SJSA1 (cell line): ENCODE results near the gene PLSCR1. TPM values are rescaled to one million over a fixed set of nuclear protein-coding genes. Genes with fewer than 3 reads are reported as not detected.

Experiments used
- DNase-seq, 2 experiments: peaks; one replicate each; pipeline ENCODE4 v3.0.0-alpha.2; 2015 to 2020; ENCODE audit warnings: low spot score in 2 of 2, low read depth in 1 of 2
- H3K27ac ChIP-seq: fragments of 250-450 bp; sonication (Bioruptor Pico); 2 replicates; pipeline ENCODE4 v1.5.1; 2020; ENCODE audit warnings: mild to moderate bottlenecking, moderate library complexity
- H3K27me3 ChIP-seq: fragments of 250-450 bp; sonication (Bioruptor Pico); replicated peaks from 2 replicates; pipeline ENCODE4 v1.5.1; 2020; ENCODE audit warnings: mild to moderate bottlenecking, moderate library complexity
- H3K36me3 ChIP-seq: fragments of 250-450 bp; sonication (Bioruptor Pico); 2 replicates; pipeline ENCODE4 v1.5.1; 2020; ENCODE audit warnings: mild to moderate bottlenecking
- H3K4me1 ChIP-seq: fragments of 250-450 bp; sonication (Bioruptor Pico); replicated peaks from 2 replicates; pipeline ENCODE4 v1.6.1; 2021; ENCODE audit warnings: mild to moderate bottlenecking
- H3K4me3 ChIP-seq: fragments of 250-450 bp; sonication (Bioruptor Pico); 2 replicates; pipeline ENCODE4 v1.5.1; 2020; ENCODE audit warnings: mild to moderate bottlenecking
- H3K9me3 ChIP-seq: fragments of 250-450 bp; sonication (Bioruptor Pico); replicated peaks from 2 replicates; pipeline ENCODE4 v1.5.1; 2020; ENCODE audit warnings: mild to moderate bottlenecking
- total RNA-seq: library from RNA; depleted of rRNA; stranded (reverse); fragments of >200 nt; shearing (Covaris generic); gene quantifications from 2 replicates; pipeline ENCODE4 v1.2.3, GENCODE V29; 2014

The PLSCR1 gene
- total RNA-seq, 1 experiment from 2014 or later, result 90.4 TPM

DNA sequence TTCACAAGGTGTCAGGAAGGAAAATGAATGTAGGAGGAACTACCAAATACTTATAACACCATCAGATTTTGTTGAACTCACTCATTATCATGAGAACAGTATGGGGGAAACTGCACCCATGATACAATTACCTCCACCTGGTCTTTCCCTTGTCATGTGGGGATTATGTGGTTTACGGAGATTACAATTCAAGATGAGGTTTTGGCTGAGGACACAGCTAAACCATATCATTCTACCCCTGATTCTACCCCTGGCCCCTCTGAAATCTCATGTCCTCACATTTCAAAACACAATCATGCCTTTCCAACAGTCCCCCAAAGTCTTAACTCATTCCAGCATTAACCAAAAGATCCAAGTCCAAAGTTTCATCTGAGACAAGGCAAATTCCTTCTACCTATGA, 17.1 kb upstream of the PLSCR1 start:
- Histone ChIP-seq H3K4me1 (no peaks in the 10 kb centered on the region), H3K36me3 (no peaks in the 10 kb centered on the region), H3K27ac (no peak overlapping the region), H3K4me3 (no peak overlapping the region), H3K27me3 (no peaks in the 10 kb centered on the region), H3K9me3 (no peaks in the 10 kb centered on the region)
- DNase-seq, result no peak

DNA sequence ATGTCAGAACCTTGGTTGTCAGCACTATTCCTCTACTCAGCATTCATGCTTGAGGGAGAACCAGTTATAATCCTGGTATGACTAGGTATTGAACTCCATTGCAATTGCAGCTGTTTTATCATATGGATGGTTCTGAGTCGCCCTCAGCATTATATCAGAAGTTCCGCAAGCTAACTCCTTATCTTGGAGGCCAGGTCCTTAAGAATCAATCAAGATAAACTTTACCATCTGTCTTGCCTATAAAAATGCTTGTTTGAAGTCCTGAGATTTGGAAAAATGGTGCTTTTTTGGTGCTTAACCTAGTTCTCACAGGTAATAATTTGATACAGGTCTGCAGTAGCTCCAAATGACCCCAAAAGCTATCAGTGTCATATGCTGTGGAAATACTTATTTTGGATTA, 16.3 kb upstream of the PLSCR1 start:
- Histone ChIP-seq H3K9me3 (no peaks in the 10 kb centered on the region), H3K36me3 (no peaks in the 10 kb centered on the region)

GRCh38 chr3:146559388-146559787, 15.0 kb upstream of the PLSCR1 start:
- Histone ChIP-seq H3K4me1 (no peaks in the 10 kb centered on the region), H3K27ac (no peak overlapping the region), H3K36me3 (no peaks in the 10 kb centered on the region), H3K27me3 (no peaks in the 10 kb centered on the region), H3K4me3 (no peak overlapping the region), H3K9me3 (no peaks in the 10 kb centered on the region)
- DNase-seq, result no peak

More for the DNA sequence above, 16.3 kb upstream of the PLSCR1 start:
- Histone ChIP-seq H3K27me3 (no peaks in the 10 kb centered on the region), H3K4me1 (no peaks in the 10 kb centered on the region), H3K4me3 (no peak overlapping the region), H3K27ac (no peak overlapping the region)
- no peak for DNase-seq

DNA sequence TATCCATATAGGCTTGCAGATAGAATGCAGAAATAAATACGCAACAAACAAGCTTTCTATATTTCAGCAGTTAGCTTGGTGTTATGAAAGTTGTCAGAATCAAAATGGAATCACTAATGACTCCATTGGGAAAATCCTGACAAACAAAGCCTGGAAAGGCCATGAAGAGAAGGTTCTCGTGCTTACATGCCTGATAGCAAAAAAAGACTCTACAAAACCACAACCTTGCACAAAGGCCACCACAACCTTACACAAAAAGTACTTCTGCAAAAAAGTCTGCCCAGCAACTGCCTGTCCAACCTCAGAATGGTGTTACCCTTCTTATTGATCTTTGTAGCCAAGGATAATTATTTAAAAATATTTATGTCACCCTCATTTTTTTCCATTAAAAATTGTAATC, 14.4 kb upstream of the PLSCR1 start:
- Histone ChIP-seq H3K27ac (no peak overlapping the region), H3K4me3 (no peak overlapping the region), H3K27me3 (no peaks in the 10 kb centered on the region), H3K36me3 (no peaks in the 10 kb centered on the region), H3K4me1 (no peaks in the 10 kb centered on the region), H3K9me3 (no peaks in the 10 kb centered on the region)
- no peak for DNase-seq

GRCh38 chr3:146557745-146558144, 13.3 kb upstream of the PLSCR1 start:
- DNase-seq, result no peak
- no peaks in the 10 kb centered on the region for H3K27me3 ChIP-seq
- H3K36me3 ChIP-seq, result no peaks in the 10 kb centered on the region
- H3K4me3 ChIP-seq, result no peak overlapping the region
- H3K9me3 ChIP-seq, result no peaks in the 10 kb centered on the region
- no peaks in the 10 kb centered on the region for H3K4me1 ChIP-seq
- H3K27ac ChIP-seq, result no peak overlapping the region

DNA sequence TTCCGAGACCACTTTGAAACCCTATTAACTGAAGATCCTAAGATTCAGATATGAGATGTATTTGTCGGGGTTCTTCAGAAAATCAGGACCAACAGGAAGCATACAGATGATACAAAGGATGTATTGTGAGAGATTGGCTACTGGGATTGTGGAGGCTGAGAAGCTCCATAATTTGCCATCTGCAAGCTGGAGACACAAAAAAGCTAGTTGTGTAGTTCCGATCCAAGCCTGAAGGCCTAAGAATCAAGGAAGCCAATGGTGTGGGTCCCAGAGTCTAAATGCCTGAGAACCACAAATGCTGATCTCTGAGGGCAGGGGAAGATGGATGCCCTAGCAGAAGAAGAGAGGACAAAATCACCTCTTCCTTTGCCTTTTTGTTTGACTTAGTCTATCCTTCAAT, 10.9 kb upstream of the PLSCR1 start:
- H3K36me3 ChIP-seq, result no peaks in the 10 kb centered on the region
- H3K4me3 ChIP-seq, result no peak overlapping the region
- no peak for DNase-seq
- H3K27ac ChIP-seq, result no peak overlapping the region
- H3K9me3 ChIP-seq, result no peaks in the 10 kb centered on the region
- H3K4me1 ChIP-seq, result peaks cover 5% of the 10 kb centered on the region
- no peaks in the 10 kb centered on the region for H3K27me3 ChIP-seq

GRCh38 chr3:146554151-146554760, 9.8 kb upstream of the PLSCR1 start:
- H3K27ac ChIP-seq, result no peak overlapping the region
- H3K4me1 ChIP-seq, result peaks cover 12% of the 10 kb centered on the region
- H3K36me3 ChIP-seq, result no peaks in the 10 kb centered on the region
- no peak overlapping the region for H3K4me3 ChIP-seq
- no peak for DNase-seq
- H3K9me3 ChIP-seq, result no peaks in the 10 kb centered on the region
- H3K27me3 ChIP-seq, result no peaks in the 10 kb centered on the region

- DNase-seq, result peak in 1 of 2 experiments; percentile 27
- peaks cover 12% of the 10 kb centered on the region for H3K4me1 ChIP-seq
- no peak overlapping the region for H3K4me3 ChIP-seq
- H3K27ac ChIP-seq, result no peak overlapping the region
- H3K9me3 ChIP-seq, result no peaks in the 10 kb centered on the region
- no peaks in the 10 kb centered on the region for H3K27me3 ChIP-seq
- H3K36me3 ChIP-seq, result no peaks in the 10 kb centered on the region
Measured at GRCh38 chr3:146550743-146551510, 6.5 kb upstream of the PLSCR1 start.

GRCh38 chr3:146550070-146550615, 5.7 kb upstream of the PLSCR1 start:
- no peaks in the 10 kb centered on the region for H3K27me3 ChIP-seq
- no peaks in the 10 kb centered on the region for H3K36me3 ChIP-seq
- no peak for DNase-seq
- peaks cover 12% of the 10 kb centered on the region for H3K4me1 ChIP-seq
- no peak overlapping the region for H3K27ac ChIP-seq
- no peak overlapping the region for H3K4me3 ChIP-seq
- H3K9me3 ChIP-seq, result no peaks in the 10 kb centered on the region

GRCh38 chr3:146547235-146547835, 2.9 kb upstream of the PLSCR1 start:
- no peak for DNase-seq
- Histone ChIP-seq H3K27ac (no peak overlapping the region), H3K4me1 (peaks cover 21% of the 10 kb centered on the region), H3K4me3 (no peak overlapping the region), H3K36me3 (peaks cover 4% of the 10 kb centered on the region; the same call in 1 of the 2 replicates), H3K9me3 (no peaks in the 10 kb centered on the region), H3K27me3 (no peaks in the 10 kb centered on the region)

- Histone ChIP-seq H3K9me3 (no peaks in the 10 kb centered on the region), H3K27ac (no peak overlapping the region), H3K36me3 (peaks cover 10% of the 10 kb centered on the region; the same call in 1 of the 2 replicates), H3K4me3 (no peak overlapping the region), H3K4me1 (peaks cover 21% of the 10 kb centered on the region), H3K27me3 (no peaks in the 10 kb centered on the region)
- no peak for DNase-seq
Measured at GRCh38 chr3:146546366-146546965, 2.1 kb upstream of the PLSCR1 start.

- H3K27ac ChIP-seq, result peak overlapping the region; percentile 86
- H3K27me3 ChIP-seq, result no peaks in the 10 kb centered on the region
- peaks cover 13% of the 10 kb centered on the region for H3K4me1 ChIP-seq
- H3K4me3 ChIP-seq, result peak overlapping the region; percentile 62
- no peak for DNase-seq
- peaks cover 10% of the 10 kb centered on the region; the same call in 1 of the 2 replicates for H3K36me3 ChIP-seq
- no peaks in the 10 kb centered on the region for H3K9me3 ChIP-seq
Measured at GRCh38 chr3:146544929-146545528, 622 bp upstream of the PLSCR1 start.

GRCh38 chr3:146543461-146544001, 876 bp downstream of the PLSCR1 start:
- peak in 1 of 2 experiments; percentile 29 for DNase-seq
- H3K27me3 ChIP-seq, result no peaks in the 10 kb centered on the region
- peak overlapping the region; percentile 62 for H3K4me3 ChIP-seq
- peaks cover 9% of the 10 kb centered on the region for H3K4me1 ChIP-seq
- H3K9me3 ChIP-seq, result no peaks in the 10 kb centered on the region
- peaks cover 10% of the 10 kb centered on the region; the same call in 1 of the 2 replicates for H3K36me3 ChIP-seq
- H3K27ac ChIP-seq, result no peak overlapping the region
